ENCODE results near the gene B3GNT7.

B3GNT7 gene

DNA sequence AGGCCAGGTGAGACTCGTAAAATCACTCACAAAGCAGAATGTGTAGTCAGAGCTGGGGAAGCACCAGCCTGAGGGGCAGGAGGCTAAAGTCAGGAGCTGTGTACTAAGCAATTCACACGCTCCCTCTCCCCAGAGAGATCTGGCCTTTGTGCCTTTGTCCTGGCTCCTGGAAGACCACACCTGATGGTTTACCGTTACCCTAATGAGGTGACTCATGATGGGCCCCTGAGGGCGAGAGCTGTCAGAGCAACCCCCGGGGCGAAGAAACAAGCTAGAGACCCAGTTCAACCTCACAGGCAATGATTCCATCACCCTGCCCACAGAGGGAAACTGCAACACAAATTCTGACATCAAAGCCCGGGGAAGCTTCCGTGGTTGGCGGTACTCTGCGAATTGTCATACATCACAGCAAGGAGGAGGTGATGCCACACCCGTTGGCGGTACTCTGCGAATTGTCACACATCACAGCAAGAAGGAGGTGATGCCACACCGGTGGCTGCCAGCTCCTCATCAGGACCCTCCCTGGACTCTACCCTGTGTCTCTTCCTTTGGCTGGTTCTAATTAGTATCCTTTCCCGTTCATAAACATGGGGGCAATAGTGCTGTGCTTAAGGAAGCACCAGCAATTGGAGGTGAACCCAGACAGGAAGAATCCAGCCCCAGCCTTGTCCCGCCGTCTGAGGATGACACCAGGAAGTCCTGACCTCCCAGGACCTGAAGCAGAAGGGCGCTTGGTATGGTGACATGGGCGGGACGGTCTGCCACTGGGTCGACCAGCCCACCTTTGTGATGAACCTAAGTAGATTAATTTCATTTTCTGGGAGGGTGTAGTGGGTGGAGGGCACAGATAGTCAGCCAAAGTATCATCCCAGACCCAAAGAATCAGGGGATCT lies 30.5 kb downstream of the B3GNT7 start:
- Histone ChIP-seq H3K36me3 (ENCODE audit: low read length) (no peaks in the 10 kb centered on the region), H3K9ac (ENCODE audit: low read length) (no peak overlapping the region), H2AFZ (ENCODE audit: low read depth, low read length, severe bottlenecking) (no peak overlapping the region), H3K4me2 (ENCODE audit: low read depth, low read length, poor library complexity, severe bottlenecking) (no peak overlapping the region), H3K79me2 (ENCODE audit: insufficient read depth, low read length) (no peaks in the 10 kb centered on the region), H3K4me3 (ENCODE audit: insufficient read depth, low read length, poor library complexity, severe bottlenecking) (no peak overlapping the region), H4K20me1 (ENCODE audit: low read depth, low read length) (no peaks in the 10 kb centered on the region), H3K27me3 (ENCODE audit: low read length) (no peaks in the 10 kb centered on the region), H3K9me2 (replicated peaks; ENCODE audit: insufficient read depth, low read length) (no peaks in the 10 kb centered on the region), H3K27ac (ENCODE audit: low read depth, low read length) (no peak overlapping the region), H3F3A (ENCODE audit: insufficient read depth) (no peaks in the 10 kb centered on the region), H3K9me3 (ENCODE audit: insufficient read depth, low read length) (no peaks in the 10 kb centered on the region; the same call in 1 of the 2 replicates)
- TF ChIP-seq EZH2phosphoT487 (conservative IDR thresholded peaks at IDR 0.05; ENCODE audit: low read length) (no peak), CTCF (IDR thresholded peaks at IDR 0.05; ENCODE audit: insufficient read depth, low read length, poor library complexity, severe bottlenecking) (no peak)

DNA sequence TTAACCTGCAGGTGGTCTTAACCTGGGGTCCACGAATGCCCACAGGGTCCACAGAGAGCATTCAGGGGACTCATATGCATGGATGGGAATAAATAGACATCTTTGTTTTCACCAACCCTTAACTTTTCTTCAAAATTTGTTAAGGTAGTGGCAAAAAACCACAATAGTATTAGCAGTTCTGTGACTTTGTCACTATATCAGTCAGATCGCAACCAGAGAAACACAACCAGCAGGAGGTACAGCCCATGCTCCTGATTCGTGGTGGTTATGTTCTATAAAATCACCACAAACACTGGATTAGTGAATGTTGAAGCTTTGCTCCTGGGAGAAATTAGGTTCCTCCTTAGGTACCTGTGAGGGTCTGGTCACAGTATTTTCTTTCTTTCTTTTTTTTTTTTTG lies 31.6 kb downstream of the B3GNT7 start:
- Histone ChIP-seq H3K4me2 (ENCODE audit: low read depth, low read length, poor library complexity, severe bottlenecking) (no peak overlapping the region), H3K27ac (ENCODE audit: low read depth, low read length) (no peak overlapping the region), H3K36me3 (ENCODE audit: low read length) (no peaks in the 10 kb centered on the region), H3K27me3 (ENCODE audit: low read length) (no peaks in the 10 kb centered on the region), H3K9me3 (ENCODE audit: insufficient read depth, low read length) (no peaks in the 10 kb centered on the region; the same call in 1 of the 2 replicates), H4K20me1 (ENCODE audit: low read depth, low read length) (no peaks in the 10 kb centered on the region), H3K9me2 (replicated peaks; ENCODE audit: insufficient read depth, low read length) (no peaks in the 10 kb centered on the region), H3K79me2 (ENCODE audit: insufficient read depth, low read length) (no peaks in the 10 kb centered on the region), H3F3A (ENCODE audit: insufficient read depth) (no peaks in the 10 kb centered on the region), H3K9ac (ENCODE audit: low read length) (no peak overlapping the region), H3K4me3 (ENCODE audit: insufficient read depth, low read length, poor library complexity, severe bottlenecking) (no peak overlapping the region), H2AFZ (ENCODE audit: low read depth, low read length, severe bottlenecking) (no peak overlapping the region)
- TF ChIP-seq EZH2phosphoT487 (conservative IDR thresholded peaks at IDR 0.05; ENCODE audit: low read length) (no peak), CTCF (IDR thresholded peaks at IDR 0.05; ENCODE audit: insufficient read depth, low read length, poor library complexity, severe bottlenecking) (no peak)

GRCh38 chr2:231429152-231429551 lies 33.6 kb downstream of the B3GNT7 start:
- H3K36me3 ChIP-seq (ENCODE audit: low read length) = no peaks in the 10 kb centered on the region

More at GRCh38 chr2:231429152-231429551, 33.6 kb downstream of the B3GNT7 start:
- no peaks in the 10 kb centered on the region for H4K20me1 ChIP-seq (ENCODE audit: low read depth, low read length)
- no peaks in the 10 kb centered on the region; the same call in 1 of the 2 replicates for H3K9me3 ChIP-seq (ENCODE audit: insufficient read depth, low read length)
- H3K27me3 ChIP-seq (ENCODE audit: low read length) = no peaks in the 10 kb centered on the region
- TF ChIP-seq CTCF (IDR thresholded peaks at IDR 0.05; ENCODE audit: insufficient read depth, low read length, poor library complexity, severe bottlenecking) (no peak), EZH2phosphoT487 (conservative IDR thresholded peaks at IDR 0.05; ENCODE audit: low read length) (no peak)
- H3K4me3 ChIP-seq (ENCODE audit: insufficient read depth, low read length, poor library complexity, severe bottlenecking) = no peak overlapping the region
- H3F3A ChIP-seq (ENCODE audit: insufficient read depth) = no peaks in the 10 kb centered on the region
- no peaks in the 10 kb centered on the region for H3K79me2 ChIP-seq (ENCODE audit: insufficient read depth, low read length)
- no peaks in the 10 kb centered on the region for H3K9me2 ChIP-seq (replicated peaks; ENCODE audit: insufficient read depth, low read length)
- H3K4me2 ChIP-seq (ENCODE audit: low read depth, low read length, poor library complexity, severe bottlenecking) = no peak overlapping the region
- no peak overlapping the region for H3K9ac ChIP-seq (ENCODE audit: low read length)
- H3K27ac ChIP-seq (ENCODE audit: low read depth, low read length) = no peak overlapping the region
- H2AFZ ChIP-seq (ENCODE audit: low read depth, low read length, severe bottlenecking) = no peak overlapping the region
